Adrenal gland (tissue), 12 donors: ENCODE results near the gene ZNF624. TPM values are rescaled to one million over a fixed set of nuclear protein-coding genes. Genes with fewer than 3 reads are reported as not detected.

Experiments
- DNase-seq, 7 donors: peaks; one replicate each; pipeline ENCODE4 v3.0.0-alpha.2; 2019 to 2020
- H3K27ac ChIP-seq, 5 donors: fragments of 200-600 bp; sonication (generic) in 4 of 5; 1 replicate in 3 of 5; 2 replicates in 2 of 5; pipeline versions ENCODE4 v1.5.1 to v1.8.0; 2016 to 2020; ENCODE audit warnings: mild to moderate bottlenecking in 1 of 5
- H3K27me3 ChIP-seq: fragments of 200-600 bp; 2 replicates; pipeline ENCODE4 v1.8.0; 2021
- H3K36me3 ChIP-seq, 2 donors: fragments of 200-600 bp; replicated peaks in 1 of 2; 1 replicate in 1 of 2; 2 replicates in 1 of 2; pipeline versions ENCODE4 v1.5.1 to v1.8.0; 2018 to 2022
- H3K4me1 ChIP-seq, 2 donors: fragments of 200-600 bp; replicated peaks in 1 of 2; 1 replicate in 1 of 2; 2 replicates in 1 of 2; pipeline versions ENCODE4 v1.5.1 to v1.8.0; 2018 to 2021
- H3K4me3 ChIP-seq, 4 donors: fragments of 200-600 bp; sonication (generic) in 3 of 4; one replicate each; pipeline ENCODE4 v1.5.1; 2016 to 2018
- H3K9me3 ChIP-seq, 3 donors: fragments of 200-600 bp; sonication (generic) in 1 of 3; replicated peaks in 1 of 3; 1 replicate in 2 of 3; 2 replicates in 1 of 3; pipeline versions ENCODE4 v1.5.1 to v1.8.0; 2016 to 2021
- POLR2A ChIP-seq, 2 donors: fragments of 450-650 bp; IDR thresholded peaks; one replicate each; pipeline ENCODE4 v1.6.1; 2017; ENCODE audit warnings: antibody characterized with exemption in 2 of 2, mild to moderate bottlenecking in 2 of 2, moderate library complexity in 1 of 2
- WGBS, 4 donors: extraction: QIAGEN DNeasy Blood & Tissue Kit in 2 of 4; methylation state at CpG; one replicate each; pipeline versions ENCODE4 v1.1.5 to v1.1.7; 2013 to 2017; 5-methylcytosine and 5-hydroxymethylcytosine counted together
- intact Hi-C, 2 donors: fragments of 100-400 bp; cut with DNase I; formaldehyde crosslinking; loops; one replicate each; pipeline versions ENCODE4 v1.14.1 to v1.15.0; 2022 to 2023
- polyA plus RNA-seq, 3 donors: library from polyadenylated mRNA; stranded (reverse); fragments of 200-250 nt in 2 of 3; fragments of 350-450 nt in 1 of 3; fragmentation: Illumina TruSeq in 1 of 3; extraction: RNeasy Lipid Tissue Mini Kit (QIAGEN cat#74804) in 1 of 3; gene quantifications; one replicate each; pipeline ENCODE4 v1.2.3, GENCODE V29; 2013 to 2014
- total RNA-seq, 9 donors: library from RNA; depleted of rRNA in 4 of 9; stranded (reverse); fragments of >200 nt in 4 of 9; fragments of 120-200 nt in 1 of 9; fragmentation: NEBNext Ultra II Directional in 1 of 9; extraction: Animal tissue kit (Norgen Biotek cat#: 25700) in 1 of 9; gene quantifications; one replicate each; pipeline versions ENCODE4 v1.1.0 to v1.2.4, GENCODE V29; 2013 to 2023
- TF ChIP-seq, protein P1 (sequence below), 6 experiments: fragments of 450-650 bp in 4 of 6; fragments of 200-600 bp in 2 of 6; sonication (generic) in 1 of 6; IDR thresholded peaks; 1 replicate in 5 of 6; 2 replicates in 1 of 6; pipeline versions ENCODE4 v1.5.1 to v1.8.0; 2016 to 2021; ENCODE audit warnings: antibody characterized with exemption in 6 of 6, mild to moderate bottlenecking in 2 of 6, moderate library complexity in 1 of 6
- donor health status: healthy with polysubstance abuse.
- donor health status: Bipolar disorder and iron deficiency.
- donor health status: DM: yes; HTN: yes; CAD: no.
- donor health status: DM: no; HTN: no; CAD: no.
- donor health status: DM: no; HTN: no; CAD: no.
- donor health status: DM: yes; HTN: yes; CAD: no.

ZNF624 gene
- total and polyA plus RNA-seq, 12 donors = 0.88 to 10.9 (median 3.6) TPM

- H3K4me1 ChIP-seq = peaks cover 0 to 11% of the 10 kb centered on the region in 2 donors
- peak overlapping the region; percentile 30 to 89 (median 72) for H3K4me3 ChIP-seq
- no peaks in the 10 kb centered on the region for H3K9me3 ChIP-seq
- no peaks in the 10 kb centered on the region for H3K27me3 ChIP-seq
- 7 to 10% (median 8%) methylated on average over 7 to 8 of the region's 8 CpGs for WGBS, 4 donors
- intact Hi-C loops = no loop called here
- no peaks in the 10 kb centered on the region for H3K36me3 ChIP-seq
- H3K27ac ChIP-seq = peak overlapping the region; percentile 67 to 92 (median 87)
- no peak for DNase-seq
- no peak for TF ChIP-seq POLR2A (IDR thresholded peaks at IDR 0.05)
- TF ChIP-seq, protein P1, sequence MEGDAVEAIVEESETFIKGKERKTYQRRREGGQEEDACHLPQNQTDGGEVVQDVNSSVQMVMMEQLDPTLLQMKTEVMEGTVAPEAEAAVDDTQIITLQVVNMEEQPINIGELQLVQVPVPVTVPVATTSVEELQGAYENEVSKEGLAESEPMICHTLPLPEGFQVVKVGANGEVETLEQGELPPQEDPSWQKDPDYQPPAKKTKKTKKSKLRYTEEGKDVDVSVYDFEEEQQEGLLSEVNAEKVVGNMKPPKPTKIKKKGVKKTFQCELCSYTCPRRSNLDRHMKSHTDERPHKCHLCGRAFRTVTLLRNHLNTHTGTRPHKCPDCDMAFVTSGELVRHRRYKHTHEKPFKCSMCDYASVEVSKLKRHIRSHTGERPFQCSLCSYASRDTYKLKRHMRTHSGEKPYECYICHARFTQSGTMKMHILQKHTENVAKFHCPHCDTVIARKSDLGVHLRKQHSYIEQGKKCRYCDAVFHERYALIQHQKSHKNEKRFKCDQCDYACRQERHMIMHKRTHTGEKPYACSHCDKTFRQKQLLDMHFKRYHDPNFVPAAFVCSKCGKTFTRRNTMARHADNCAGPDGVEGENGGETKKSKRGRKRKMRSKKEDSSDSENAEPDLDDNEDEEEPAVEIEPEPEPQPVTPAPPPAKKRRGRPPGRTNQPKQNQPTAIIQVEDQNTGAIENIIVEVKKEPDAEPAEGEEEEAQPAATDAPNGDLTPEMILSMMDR (IDR thresholded peaks at IDR 0.05) = no peak
Measured at GRCh38 chr17:16652847-16653366, 743 bp downstream of the ZNF624 start.

DNA sequence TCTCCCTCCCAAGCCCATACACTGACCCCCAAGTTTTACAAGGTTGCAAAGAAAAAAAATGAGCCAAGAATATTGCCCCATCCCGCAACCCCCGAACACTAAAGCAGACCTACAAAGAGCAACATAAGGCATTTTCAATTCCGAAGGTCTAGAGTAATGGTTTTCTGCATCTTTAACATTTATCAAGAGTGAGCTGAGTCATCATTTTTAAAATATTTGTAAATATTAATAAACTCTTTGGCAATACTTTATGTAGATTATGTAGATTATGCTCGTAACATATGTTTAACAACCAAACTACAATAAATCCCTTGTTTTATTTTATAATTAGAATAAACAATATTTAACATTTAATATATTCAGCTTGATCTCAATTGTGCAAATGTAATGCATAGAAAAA is 1.4 kb downstream of the ZNF624 start:
- TF ChIP-seq, protein P1 (IDR thresholded peaks at IDR 0.05) = no peak
- no peak for TF ChIP-seq POLR2A (IDR thresholded peaks at IDR 0.05)
- Histone ChIP-seq H3K27ac (no peak overlapping the region), H3K36me3 (no peaks in the 10 kb centered on the region), H3K27me3 (no peaks in the 10 kb centered on the region), H3K4me1 (peaks cover 0 to 11% of the 10 kb centered on the region in 2 donors), H3K4me3 (peak overlapping the region in 1 of 4 donors; percentile 60), H3K9me3 (no peaks in the 10 kb centered on the region)
- DNase-seq = no peak
- 92 to 97% (median 94%) methylated on average over 4 of the region's 4 CpGs for WGBS, 4 donors
- intact Hi-C loops = no loop called here

- WGBS, 4 donors = 90 to 98% (median 95%) methylated on average over 3 of the region's 3 CpGs
- no peak for TF ChIP-seq POLR2A (IDR thresholded peaks at IDR 0.05)
- TF ChIP-seq, protein P1 (IDR thresholded peaks at IDR 0.05) = no peak
- DNase-seq = no peak
Measured at GRCh38 chr17:16649585-16649984, 4.1 kb downstream of the ZNF624 start.

GRCh38 chr17:16639438-16639837 is 14.2 kb downstream of the ZNF624 start:
- DNase-seq = no peak
- H3K27ac ChIP-seq = no peak overlapping the region
- no peaks in the 10 kb centered on the region for H3K4me1 ChIP-seq
- TF ChIP-seq, protein P1 (IDR thresholded peaks at IDR 0.05) = no peak
- TF ChIP-seq POLR2A (IDR thresholded peaks at IDR 0.05) = no peak
- no peak overlapping the region for H3K4me3 ChIP-seq
- peaks cover 0 to 12% (median 0%) of the 10 kb centered on the region in 3 donors for H3K9me3 ChIP-seq
- 81 to 90% (median 88%) methylated on average over 1 of the region's 1 CpG for WGBS, 4 donors
- no peaks in the 10 kb centered on the region for H3K36me3 ChIP-seq
- no peaks in the 10 kb centered on the region for H3K27me3 ChIP-seq
- intact Hi-C loops = no loop called here

More at GRCh38 chr17:16649585-16649984, 4.1 kb downstream of the ZNF624 start:
- Histone ChIP-seq H3K9me3 (no peaks in the 10 kb centered on the region), H3K27ac (no peak overlapping the region), H3K36me3 (no peaks in the 10 kb centered on the region), H3K27me3 (no peaks in the 10 kb centered on the region), H3K4me1 (peaks cover 0 to 11% of the 10 kb centered on the region in 2 donors), H3K4me3 (no peak overlapping the region)
- intact Hi-C loops = no loop called here
